ENCODE results near the gene MRC1.

The MRC1 gene

DNA sequence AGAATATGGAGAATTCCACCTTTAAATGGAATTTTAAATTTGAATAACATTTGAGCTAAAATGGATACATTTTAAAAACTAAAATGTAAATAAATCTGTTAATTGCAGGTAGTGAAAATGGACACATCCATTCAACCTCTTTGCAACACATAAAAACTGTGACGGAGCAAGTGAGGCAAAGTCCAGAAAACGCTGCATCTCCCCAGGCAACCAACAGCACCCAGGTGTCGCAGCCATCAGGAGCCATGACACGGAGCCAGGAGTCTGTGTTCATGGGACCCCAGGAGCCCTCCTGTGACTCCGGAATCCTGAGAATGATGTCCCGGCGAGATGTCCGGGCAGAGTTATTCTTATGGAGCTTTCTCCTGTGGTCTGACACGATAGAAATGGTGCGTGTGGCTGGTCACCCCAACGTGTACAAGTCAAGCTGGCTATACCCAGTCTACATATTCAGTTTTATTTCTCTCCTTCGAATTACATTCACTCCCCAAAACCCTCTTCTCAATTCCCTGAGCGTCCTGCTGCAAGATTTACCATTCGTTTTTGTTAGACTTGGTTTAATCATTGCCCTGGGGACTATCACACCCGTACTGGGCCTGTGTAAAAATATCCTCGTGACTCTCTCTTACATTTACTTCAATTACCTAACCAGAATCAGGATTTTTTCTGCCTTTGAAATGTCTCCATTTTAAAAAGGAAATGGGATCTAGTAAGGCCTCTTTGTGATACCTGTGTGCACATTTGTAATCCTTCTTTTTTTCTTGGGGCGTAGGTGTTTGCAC is 13.1 kb upstream of the MRC1 start:
- no peak for DNase-seq

DNA sequence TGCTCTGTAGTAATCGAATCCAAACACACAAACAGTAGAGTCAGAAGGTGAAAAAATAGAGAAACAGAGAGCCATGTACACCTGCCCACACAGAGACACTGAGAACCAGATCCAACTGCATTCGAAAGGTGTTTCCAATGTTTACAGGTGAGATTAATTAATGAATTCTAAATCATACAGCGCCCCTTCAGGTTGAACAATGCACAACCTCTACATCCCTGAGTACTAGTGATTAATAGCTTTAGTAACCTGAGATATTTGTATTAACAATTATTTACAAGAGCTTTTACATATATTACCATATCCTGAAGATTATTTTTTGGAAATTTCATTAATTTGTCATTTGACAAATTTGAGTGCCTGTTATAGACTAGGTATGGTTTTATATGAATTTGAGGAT is 7.6 kb upstream of the MRC1 start:
- DNase-seq = no peak

DNA sequence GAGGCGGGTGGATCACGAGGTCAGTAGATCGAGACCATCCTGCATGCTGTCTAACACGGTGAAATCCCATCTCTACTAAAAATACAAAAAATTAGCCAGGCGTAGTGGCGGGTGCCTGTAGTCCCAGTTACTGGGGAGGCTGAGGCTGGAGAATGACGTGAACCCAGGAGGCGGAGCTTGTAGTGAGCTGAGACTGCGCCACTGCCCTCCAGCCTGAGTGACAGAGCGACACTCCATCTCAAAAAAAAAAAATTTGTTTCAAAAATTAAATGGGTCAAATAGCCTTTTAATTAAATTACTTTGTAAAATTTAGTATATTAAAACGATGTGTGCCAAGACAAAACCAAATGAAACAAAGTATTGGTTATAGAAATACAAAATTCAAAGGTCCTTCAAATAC is 6.8 kb upstream of the MRC1 start:
- no peak for DNase-seq

DNA sequence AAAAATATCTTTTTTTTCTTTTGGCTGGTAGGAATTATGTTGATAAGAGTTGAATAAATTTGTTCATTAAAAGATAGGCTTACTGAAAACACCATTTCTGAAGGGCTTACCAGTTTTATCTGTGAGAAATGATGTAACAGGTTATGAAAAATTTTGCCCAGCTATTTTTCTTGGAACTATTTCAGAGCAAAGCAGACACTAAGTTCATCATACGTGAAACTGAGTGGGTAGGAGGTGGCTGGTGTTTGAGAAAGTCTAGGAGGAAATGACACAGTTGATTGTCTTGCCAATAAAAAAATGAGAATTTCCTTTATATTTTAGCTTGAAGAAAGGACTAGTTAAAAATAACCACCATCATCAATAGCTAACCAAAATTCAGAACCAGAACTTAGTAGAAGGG is 6.2 kb upstream of the MRC1 start:
- peak; percentile 42 for DNase-seq

DNA sequence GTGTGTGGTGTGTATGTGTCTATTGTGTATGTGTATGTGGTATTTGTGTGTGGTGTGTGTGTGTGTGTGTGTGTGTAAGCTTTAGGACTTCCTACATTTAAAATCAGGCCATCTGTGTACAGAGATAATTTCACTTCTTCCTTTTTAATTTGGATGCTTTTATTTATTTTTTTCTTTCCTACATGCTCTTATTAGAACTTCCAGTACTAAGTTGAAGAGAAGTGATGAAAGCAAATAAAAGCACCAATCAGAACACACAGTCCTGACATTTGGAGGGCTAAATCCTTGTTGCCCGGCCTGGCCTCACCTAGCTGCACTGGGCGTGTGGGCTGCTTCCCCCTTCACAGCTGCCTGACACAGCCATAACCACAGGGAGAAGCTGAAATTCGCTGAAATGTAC is 3.8 kb upstream of the MRC1 start:
- no peak for DNase-seq

DNA sequence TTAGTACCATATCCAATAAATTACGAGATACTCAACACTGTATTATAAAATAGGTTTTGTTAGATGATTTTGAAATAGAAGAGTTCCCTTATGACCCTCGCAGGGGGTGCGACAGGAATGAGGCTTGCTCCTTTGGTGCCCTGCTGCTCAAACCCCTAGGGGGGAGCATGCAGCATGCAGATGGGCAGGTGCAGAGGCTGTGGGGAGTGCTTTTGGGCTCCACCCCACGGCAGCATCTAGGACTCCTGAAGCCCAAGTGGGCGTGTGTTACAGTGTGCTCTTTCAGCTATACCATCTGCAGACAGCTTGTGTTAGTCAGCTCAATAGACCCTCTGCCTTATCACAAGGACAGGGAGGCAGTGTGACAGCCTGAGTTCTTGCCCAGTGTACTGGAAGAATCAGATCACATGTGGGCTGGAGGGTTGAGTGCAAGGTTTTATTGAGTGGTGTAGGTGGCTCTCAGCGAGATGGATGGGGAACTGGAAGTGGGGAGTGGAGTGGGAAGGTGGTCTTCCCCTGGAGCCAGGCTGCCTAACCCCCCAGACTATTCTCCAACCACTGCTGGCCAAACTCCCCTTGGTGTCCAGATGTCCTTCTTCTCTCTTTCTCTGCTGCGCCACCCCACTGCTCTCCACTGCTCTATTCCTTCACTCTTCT is 3.1 kb upstream of the MRC1 start:
- peak; percentile 8 for DNase-seq

DNA sequence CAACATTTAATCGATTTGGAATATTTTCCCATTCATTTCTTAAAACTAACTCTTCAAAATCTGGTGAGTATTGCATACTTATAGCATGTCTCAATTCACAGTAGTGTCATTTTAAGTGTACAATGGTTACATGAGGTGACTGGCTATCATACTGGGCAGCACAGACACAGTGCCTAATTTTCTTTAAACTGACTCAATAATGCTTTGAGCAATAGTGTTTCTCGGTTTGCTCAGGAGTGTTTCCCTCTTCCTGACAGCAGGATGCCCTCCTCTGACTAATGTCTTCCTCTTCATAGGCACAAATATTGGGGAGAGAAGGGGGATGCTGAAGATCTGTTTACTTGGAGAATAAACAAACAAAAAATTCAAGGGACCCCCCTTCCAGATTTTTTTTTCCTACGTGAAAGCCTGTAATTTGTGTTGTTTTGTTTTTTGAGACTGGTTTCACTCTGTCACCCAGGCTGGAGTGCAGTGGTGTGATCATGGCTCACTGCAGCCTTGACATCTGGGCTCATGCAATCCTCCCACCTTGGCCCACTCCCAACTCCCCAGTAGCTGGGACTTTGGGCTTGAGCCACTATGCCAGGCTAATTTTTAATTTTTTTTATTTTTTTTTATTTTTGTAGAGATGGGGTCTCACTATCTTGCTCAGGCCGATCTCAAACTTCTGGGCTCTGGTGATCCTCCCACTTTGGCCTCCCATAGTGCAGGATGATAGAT is 2.2 kb downstream of the MRC1 start:
- DNase-seq = peak; percentile 5

DNA sequence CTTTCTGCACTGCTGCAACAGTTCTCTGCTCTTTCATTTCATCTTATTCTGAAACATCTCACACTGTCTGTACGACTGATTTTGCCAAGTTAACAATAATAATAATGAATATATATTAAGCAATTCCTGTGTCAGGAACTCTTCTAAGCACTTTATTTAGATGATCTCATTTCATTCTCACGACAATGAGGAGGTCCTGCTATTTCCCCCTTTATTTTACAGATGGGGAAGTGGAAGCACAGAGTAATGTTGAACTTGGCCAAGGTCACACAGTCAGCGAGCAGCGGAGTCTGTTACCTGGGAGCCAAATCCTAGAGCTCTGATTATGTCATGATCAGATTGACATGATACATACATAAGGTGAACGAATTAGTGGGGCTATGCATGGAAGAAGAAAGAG is 5.8 kb downstream of the MRC1 start:
- DNase-seq = no peak

DNA sequence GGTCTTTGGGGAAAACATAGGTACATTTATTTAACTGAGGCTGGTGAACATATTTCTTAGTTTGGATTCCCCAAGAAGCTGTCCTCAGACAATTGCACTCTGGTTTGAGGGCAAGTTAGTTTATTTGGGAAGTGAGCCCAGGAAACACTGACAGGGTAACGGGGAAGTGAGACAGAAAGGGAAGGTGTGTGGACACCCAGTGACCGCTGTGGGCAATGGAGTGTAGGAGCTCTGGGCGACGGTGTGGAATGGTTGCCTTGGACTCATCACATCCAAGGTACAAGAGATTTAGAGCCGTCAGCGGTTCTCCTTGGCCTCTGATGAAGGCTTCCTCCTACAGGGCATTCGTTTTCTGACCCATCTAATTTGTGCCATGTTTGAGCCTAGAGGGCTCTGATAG is 7.1 kb downstream of the MRC1 start:
- DNase-seq = no peak

DNA sequence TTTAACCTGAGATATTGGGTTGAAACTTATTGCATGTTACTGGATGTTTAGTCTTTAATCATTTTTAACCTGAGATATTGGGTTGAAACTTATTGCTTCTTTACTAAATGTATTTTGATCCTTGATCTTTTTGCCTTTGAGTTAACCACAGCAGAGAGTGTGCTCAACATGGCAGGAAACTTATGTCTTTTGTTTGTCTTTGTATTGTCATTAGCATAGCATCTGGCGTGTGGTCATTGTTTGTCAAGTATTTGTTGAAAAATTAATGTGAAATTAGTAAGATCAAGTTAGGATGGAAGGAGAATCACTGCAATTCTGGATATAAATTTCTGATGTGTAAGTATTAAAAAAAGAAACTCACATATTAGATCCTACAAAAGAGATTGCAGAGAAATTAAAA is 8.2 kb downstream of the MRC1 start:
- DNase-seq = no peak

DNA sequence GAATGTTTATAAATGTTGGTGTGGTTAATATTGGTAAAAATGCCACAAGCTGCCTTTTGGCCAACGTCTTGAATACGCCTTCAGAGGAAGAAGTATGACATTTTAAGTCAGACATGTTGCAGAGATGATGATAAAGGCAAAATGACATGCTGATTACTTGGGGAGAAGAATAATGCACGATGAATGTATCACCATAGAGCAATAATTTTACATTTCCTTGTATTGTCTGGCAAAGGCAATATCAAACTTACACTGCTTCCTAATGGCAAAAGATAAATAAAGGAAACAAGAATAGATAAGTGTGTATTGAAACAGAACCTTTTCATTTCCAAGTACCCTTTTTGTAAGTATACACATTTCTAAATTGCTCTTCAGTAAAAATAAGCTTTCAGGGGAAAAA is 8.6 kb downstream of the MRC1 start:
- DNase-seq = no peak

DNA sequence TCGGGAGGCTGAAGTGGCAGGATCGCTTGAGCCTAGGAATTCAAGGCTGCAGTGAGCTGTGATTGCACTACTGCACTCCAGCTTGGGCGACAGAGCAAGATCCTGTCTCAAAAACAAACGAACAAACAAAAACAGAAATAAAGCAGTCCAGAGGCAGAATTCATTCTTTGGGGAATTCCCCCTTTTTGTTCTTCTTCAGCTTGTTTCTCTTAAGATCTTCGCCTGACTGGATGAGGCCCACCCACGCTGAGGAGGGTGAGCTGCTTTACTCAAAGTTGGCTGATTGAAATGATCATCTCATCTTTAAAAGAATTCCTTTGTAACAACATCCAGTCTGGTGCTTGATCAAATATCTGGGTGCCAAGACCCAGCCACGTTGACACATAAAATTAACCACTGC is 10.7 kb downstream of the MRC1 start:
- DNase-seq = no peak

DNA sequence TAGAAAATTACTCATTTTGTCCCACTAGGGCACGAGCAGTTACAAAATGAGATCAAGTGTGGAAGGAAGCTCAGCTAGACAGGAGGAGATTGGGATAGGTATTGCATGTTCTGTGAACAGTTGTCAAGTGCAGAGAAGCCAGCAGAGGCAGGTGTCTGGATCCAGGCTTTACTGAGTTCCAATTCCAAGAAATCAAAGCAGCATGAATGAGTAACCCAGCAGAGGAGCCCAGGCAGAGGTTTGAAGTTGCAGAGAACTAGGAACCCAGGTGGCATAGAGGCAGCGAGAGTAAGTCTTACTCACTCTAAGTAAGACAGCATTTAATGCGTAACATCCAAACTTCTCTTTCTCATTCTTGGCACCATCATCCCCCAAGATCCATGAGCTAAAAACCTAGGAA is 11.8 kb downstream of the MRC1 start:
- no peak for DNase-seq

DNA sequence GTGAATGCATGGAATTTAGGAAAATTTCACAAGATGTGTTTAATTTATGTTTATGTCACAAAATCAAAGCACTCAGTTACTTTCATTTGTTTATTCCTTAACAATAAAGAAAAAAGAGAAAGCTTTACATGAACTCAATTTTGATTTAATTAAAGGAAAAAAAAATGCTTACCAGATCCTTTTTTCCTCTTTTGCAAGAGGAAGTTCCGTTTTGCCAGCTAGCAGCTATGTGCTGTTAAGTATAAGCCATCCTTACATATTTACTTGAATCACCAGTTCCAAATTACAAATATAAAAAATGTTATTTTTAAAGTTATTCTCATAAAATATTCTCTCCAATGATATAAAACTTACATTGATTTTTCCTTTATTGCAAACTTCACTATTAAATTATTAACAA is 12.7 kb downstream of the MRC1 start:
- no peak for DNase-seq

DNA sequence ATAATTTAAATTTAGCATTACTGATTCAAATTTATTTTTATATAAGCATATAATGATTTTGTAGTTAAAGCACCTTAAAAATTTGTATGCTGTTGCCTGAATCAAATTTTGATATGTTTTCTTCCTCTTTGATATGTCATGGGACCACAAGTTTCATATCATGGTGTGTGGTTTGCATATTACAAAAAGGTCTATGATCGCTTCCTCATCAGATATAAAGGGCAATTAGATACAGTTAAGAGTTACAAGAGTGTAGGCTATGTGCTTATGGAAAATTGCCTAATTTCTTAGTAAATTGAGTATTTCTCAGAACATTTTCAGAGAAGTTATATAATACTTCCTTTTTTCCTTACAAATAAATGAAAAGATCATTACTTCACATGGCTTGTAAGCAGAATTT is 22.2 kb downstream of the MRC1 start:
- no peak for DNase-seq

DNA sequence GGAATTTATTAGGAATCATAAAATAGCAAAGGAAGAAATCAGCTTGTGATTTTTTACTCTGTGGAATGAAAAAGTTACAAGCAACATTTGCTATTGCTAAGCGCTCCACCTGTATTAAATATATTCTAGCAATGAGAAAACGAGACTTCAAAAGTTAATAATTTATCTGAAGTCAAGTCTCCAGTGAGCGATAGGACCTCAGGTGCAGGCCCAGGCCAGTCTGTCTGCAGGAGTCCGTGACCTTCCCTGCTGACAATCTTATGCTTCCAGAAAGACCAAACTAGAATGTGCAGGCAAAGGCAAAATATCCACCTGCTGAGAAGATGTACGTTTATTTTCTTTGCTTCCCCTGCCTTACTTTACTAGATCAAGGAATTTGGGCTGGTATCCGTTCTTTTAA is 22.7 kb downstream of the MRC1 start:
- no peak for DNase-seq

DNA sequence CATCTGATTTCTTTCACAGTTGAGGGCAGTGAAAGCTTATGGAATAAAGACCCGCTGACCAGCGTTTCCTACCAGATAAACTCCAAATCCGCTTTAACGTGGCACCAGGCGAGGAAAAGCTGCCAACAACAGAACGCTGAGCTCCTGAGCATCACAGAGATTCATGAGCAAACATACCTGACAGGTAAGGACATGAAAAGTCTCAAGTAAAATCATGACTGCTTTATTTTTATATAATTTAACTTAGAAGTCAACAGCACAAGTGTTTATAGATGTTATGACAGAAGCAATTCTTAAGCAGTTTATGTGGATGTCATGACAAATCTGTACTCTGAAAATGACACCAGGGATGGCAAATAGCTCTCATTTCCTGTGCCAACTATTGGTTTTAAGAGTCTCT is 24.5 kb downstream of the MRC1 start:
- DNase-seq = no peak

DNA sequence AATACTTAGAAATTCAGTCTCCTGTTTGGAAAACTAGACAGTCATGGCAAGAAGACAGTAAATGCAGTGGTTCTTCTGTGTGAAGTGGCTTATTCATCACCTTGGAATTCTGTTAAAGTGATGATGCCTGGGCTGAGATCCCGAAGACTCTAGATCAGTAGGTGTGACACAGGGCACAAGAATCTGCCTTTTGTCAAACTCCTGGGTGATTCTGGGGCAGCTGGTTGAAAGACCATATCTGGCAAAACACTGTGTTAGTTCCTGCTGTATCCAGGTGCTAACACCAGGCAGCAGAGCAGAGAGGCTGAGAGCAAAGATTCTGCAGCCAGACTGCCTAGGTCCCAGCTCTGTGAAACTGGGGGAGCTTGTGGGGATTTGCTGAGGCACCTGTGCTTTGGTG is 26.5 kb downstream of the MRC1 start:
- peak; percentile 97 for DNase-seq

DNA sequence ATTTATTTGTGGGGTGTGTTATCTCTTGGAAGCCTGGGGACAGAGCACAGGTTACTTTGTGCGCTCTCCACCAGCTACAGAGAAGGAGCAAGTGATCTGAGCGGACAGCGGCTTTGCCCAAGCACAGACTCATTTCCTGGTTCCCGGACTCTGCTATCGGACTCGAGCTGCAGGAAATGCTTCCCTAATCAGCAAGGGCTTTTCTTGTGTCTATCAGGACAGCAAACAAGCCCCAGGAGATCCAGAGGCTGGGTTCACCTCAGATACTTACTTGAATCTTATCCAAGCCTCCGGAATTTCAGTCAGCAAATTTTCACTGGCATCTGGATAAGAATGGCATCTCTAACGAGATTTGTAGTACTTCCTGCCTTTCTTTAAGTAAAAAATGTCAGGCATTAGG is 27.8 kb downstream of the MRC1 start:
- DNase-seq = peak; percentile 85

DNA sequence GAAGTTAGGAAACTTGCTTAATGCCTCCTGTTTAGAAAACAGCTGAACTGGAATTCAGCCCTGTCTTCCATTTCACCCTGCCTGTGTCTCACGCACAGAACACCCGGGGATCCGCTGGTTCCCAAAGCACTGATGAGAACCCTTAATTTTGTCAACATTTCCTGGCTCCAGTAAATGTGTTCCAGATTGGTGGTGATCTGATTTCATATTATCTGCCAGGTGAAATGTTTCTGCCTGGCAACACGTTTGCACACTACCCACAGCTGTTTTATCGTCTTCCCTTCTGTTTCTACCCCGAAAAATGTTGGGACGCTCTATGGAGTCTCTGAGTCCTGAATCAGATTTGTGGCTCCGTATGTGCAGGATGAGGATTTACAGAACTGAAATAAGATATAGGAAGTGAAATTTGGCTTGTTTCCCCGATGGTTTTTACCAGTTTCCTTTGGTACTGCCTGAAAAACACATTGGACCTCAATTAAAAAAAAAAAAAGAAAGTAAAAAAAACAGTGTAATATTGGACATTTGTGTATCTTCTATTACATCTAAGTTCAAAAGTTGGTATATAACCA is 29.0 kb downstream of the MRC1 start:
- no peak for DNase-seq

DNA sequence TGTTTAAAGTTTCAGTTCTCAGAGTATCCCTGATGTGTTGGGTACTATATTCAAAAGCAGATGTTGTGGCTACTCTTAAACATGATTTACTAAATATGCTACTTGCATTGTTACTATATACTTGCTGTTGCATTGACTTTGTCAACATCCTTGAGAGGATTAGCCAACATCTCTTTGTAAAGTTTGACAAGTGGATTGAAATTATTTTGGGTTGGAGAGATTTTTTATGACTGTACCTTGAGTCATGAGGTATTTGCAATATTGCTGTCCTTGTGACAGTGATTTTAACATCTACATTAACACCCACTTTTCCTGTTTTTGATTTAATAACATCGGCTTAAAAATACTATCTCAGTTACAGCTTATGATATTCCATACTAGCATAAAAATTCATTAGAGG is 31.9 kb downstream of the MRC1 start:
- DNase-seq = no peak

DNA sequence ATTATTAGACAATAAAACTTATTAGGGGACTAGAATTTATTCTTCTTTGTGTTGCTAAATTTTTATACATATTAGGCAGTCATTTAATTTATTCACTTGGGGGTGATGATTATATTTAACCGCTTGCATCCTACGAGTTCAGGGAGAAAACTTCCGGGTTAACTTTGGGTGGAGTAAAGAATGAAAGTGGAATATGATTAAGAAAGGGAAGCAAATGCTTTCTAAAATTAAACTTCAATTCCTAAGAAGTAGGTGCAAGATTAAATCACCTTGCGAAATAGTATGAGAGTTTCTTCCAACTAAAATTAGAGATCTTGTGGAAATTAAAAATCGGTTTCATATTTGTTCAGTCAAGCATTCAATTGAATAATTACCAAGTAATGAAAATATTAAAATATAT is 33.5 kb downstream of the MRC1 start:
- no peak for DNase-seq

DNA sequence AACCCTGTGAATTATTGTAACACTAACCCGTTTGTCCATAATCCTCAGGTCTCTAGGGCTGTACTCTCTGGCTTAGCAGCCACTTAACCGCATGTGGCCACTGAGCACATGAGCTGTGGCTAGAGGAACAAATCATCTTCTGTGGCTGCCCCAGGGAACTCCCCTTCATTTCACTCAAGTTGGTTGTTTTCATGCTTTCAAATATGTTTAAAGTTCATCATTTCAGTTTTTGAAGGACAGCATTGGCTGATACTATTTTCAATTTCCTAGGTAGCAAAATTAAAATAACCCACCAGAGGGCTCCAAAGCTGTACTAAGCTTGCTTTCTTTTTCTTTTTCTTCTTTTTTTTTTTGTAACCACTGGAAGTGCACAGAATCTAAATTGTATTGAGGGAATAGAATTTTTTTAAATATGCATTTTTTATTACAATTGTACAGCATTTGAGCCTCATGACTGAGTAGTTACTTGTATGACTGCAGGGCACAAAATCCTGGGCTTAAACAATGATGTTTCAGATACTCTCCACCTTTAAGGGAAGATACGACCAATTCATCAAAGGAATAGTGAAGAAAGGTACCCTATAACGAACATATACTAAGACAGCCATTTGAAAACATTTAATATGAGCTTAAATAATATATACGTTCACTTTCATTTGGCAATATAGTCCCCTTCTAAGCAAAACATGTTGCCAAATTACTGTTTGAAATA is 38.6 kb downstream of the MRC1 start:
- DNase-seq = peak; percentile 37

All from EL (cell line).